Spleen (tissue), 11 donors: ENCODE measurements around the gene STARD13. TPM values are rescaled to one million over a fixed set of nuclear protein-coding genes. Genes with fewer than 3 reads are reported as not detected.

Experiments
- DNase-seq: peaks from one replicate; pipeline ENCODE4 v3.0.0-alpha.2; 2020
- H3K27ac ChIP-seq, 8 donors: fragments of 200-600 bp; sonication (generic) in 7 of 8; 1 replicate in 4 of 8; 2 replicates in 4 of 8; pipeline versions ENCODE4 v1.5.0 to v1.8.0; 2016 to 2021; ENCODE audit warnings: inconsistent platforms in 4 of 8, mild to moderate bottlenecking in 4 of 8, moderate library complexity in 1 of 8
- H3K27me3 ChIP-seq, 7 donors: fragments of 200-600 bp; sonication (generic) in 6 of 7; replicated peaks in 1 of 7; 1 replicate in 4 of 7; 2 replicates in 3 of 7; pipeline versions ENCODE4 v1.5.0 to v1.8.0; 2016 to 2021; ENCODE audit warnings: inconsistent platforms in 3 of 7, mild to moderate bottlenecking in 1 of 7
- H3K36me3 ChIP-seq, 6 donors: fragments of 200-600 bp; sonication (generic) in 5 of 6; 1 replicate in 4 of 6; 2 replicates in 2 of 6; pipeline versions ENCODE4 v1.5.0 to v1.8.0; 2016 to 2021; ENCODE audit warnings: inconsistent platforms in 2 of 6
- H3K4me1 ChIP-seq, 6 donors: fragments of 200-600 bp; sonication (generic) in 5 of 6; 1 replicate in 3 of 6; 2 replicates in 3 of 6; pipeline versions ENCODE4 v1.5.0 to v1.8.0; 2016 to 2021; ENCODE audit warnings: inconsistent platforms in 3 of 6
- H3K4me3 ChIP-seq, 8 donors: fragments of 200-600 bp; sonication (generic) in 7 of 8; 1 replicate in 4 of 8; 2 replicates in 4 of 8; pipeline versions ENCODE4 v1.5.0 to v1.8.0; 2016 to 2021; ENCODE audit warnings: inconsistent platforms in 4 of 8, mild to moderate bottlenecking in 4 of 8, moderate library complexity in 2 of 8
- H3K9me3 ChIP-seq, 8 donors: fragments of 200-600 bp; sonication (generic) in 7 of 8; 1 replicate in 4 of 8; 2 replicates in 4 of 8; pipeline versions ENCODE4 v1.5.0 to v1.8.0; 2016 to 2021; ENCODE audit warnings: inconsistent platforms in 4 of 8
- POLR2A ChIP-seq, 3 donors: fragments of 450-650 bp; IDR thresholded peaks; one replicate each; pipeline ENCODE4 v1.5.1; 2017; ENCODE audit warnings: antibody characterized with exemption in 3 of 3, mild to moderate bottlenecking in 1 of 3
- POLR2AphosphoS5 ChIP-seq, 3 donors: sonication (generic); formaldehyde crosslinking; IDR thresholded peaks; one replicate each; pipeline ENCODE4 v1.5.1; 2017; ENCODE audit warnings: antibody characterized with exemption in 3 of 3
- WGBS, 5 donors: extraction: QIAGEN DNeasy Blood & Tissue Kit in 3 of 5; methylation state at CpG; one replicate each; pipeline versions ENCODE4 v1.1.5 to v1.1.7; 2013 to 2018; 5-methylcytosine and 5-hydroxymethylcytosine counted together
- intact Hi-C: fragments of 100-400 bp; cut with DNase I; formaldehyde crosslinking; loops from one replicate; pipeline ENCODE4 v1.15.0; 2023; ENCODE audit warnings: low total_unique reads
- polyA plus RNA-seq, 3 donors: library from polyadenylated mRNA; stranded (reverse); fragments of 200-250 nt; gene quantifications; one replicate each; pipeline ENCODE4 v1.2.1, GENCODE V29; 2013
- total RNA-seq, 7 donors: library from RNA; depleted of rRNA in 3 of 7; stranded (reverse); fragments of >200 nt in 3 of 7; fragmentation: NEBNext Ultra II Directional in 4 of 7; extraction: Animal tissue kit (Norgen Biotek cat#: 25700) in 4 of 7; gene quantifications; one replicate each; pipeline versions ENCODE4 v1.1.0 to v1.2.1, GENCODE V29; 2016 to 2021
- TF ChIP-seq, protein P1 (sequence below), 11 experiments: fragments of 200-600 bp in 7 of 11; fragments of 450-650 bp in 4 of 11; sonication (generic) in 4 of 11; IDR thresholded peaks in 8 of 11; conservative IDR thresholded peaks in 3 of 11; 1 replicate in 7 of 11; 2 replicates in 4 of 11; pipeline versions ENCODE4 v1.4.0 to v1.8.0; 2016 to 2021; ENCODE audit warnings: antibody characterized with exemption in 11 of 11, inconsistent platforms in 4 of 11, mild to moderate bottlenecking in 1 of 11
- donor health status: healthy with polysubstance abuse.
- donor health status: DM: no; HTN: no; CAD: no; lungs with moderate emphysema.
- donor health status: DM: no; HTN: no; CAD: no.
- donor health status: Bipolar disorder and iron deficiency.
- donor health status: healthy.
- donor health status: DM: no; HTN: no; CAD: no.
- donor health status: DM: yes; HTN: yes; CAD: no.

The STARD13 gene
- total and polyA plus RNA-seq, 10 donors, result 1.4 to 58.1 (median 26.7) TPM

DNA sequence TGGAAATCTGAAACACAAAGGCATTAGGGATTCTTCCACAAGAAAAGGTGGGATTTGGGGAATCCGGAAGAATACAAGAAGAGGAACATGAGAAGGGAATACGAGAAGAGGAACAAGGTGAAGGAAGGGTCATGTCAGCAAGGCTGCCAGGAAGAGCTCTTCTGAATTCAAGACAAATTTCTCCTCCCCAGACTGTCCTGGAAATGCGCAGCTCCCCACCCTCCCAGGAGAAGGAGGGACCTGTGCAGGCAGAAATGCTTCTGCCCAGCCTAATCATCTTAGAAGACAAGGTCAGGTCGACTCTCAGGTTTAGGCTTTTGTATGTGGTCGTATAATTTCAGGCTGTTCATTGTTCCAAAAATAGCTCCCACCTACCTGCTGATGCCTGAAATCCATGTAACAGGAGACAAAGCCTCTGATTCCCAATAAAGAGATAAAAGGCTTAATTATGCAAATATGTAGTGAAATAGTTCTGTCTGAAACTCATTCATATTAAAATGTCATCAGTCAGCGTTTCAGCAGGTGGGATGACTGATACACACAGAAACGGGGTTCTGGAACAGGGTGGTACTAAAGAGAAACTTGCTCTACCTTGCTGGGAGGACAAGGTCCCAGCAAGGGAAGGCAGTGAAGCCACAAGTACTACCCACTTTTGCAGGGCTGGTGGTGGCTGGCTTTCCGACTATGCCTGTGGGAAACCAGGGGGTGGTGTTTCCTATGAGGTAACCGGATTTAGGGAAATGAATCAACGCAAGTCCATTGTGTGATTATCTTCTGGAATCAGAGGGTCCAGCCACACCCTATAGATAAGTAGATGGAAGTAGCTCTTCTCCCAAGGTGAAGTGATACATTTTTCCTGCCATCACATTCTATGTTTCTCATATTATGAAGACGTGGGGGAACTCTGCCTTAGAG is 193.2 kb downstream of the STARD13 start:
- H3K9me3 ChIP-seq, result peaks cover 0 to 3% (median 0%) of the 10 kb centered on the region in 8 donors
- no peak for DNase-seq
- TF ChIP-seq POLR2A (IDR thresholded peaks at IDR 0.05), result no peak
- TF ChIP-seq, protein P1, sequence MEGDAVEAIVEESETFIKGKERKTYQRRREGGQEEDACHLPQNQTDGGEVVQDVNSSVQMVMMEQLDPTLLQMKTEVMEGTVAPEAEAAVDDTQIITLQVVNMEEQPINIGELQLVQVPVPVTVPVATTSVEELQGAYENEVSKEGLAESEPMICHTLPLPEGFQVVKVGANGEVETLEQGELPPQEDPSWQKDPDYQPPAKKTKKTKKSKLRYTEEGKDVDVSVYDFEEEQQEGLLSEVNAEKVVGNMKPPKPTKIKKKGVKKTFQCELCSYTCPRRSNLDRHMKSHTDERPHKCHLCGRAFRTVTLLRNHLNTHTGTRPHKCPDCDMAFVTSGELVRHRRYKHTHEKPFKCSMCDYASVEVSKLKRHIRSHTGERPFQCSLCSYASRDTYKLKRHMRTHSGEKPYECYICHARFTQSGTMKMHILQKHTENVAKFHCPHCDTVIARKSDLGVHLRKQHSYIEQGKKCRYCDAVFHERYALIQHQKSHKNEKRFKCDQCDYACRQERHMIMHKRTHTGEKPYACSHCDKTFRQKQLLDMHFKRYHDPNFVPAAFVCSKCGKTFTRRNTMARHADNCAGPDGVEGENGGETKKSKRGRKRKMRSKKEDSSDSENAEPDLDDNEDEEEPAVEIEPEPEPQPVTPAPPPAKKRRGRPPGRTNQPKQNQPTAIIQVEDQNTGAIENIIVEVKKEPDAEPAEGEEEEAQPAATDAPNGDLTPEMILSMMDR (IDR thresholded peaks at IDR 0.05 in 8 of 11, conservative IDR thresholded peaks at IDR 0.05 in 3 of 11), result no peak
- TF ChIP-seq POLR2AphosphoS5 (IDR thresholded peaks at IDR 0.05), result peak in 1 of 3 donors; percentile 63
- WGBS, 5 donors, result 64 to 81% (median 73%) methylated on average over 11 of the region's 11 CpGs
- no peaks in the 10 kb centered on the region for H3K27me3 ChIP-seq
- H3K36me3 ChIP-seq, result no peaks in the 10 kb centered on the region
- no peak overlapping the region for H3K4me3 ChIP-seq
- intact Hi-C loops, result no loop called here
- H3K4me1 ChIP-seq, result peaks cover 0 to 11% (median 3%) of the 10 kb centered on the region in 6 donors
- H3K27ac ChIP-seq, result peak overlapping the region in 6 of 8 donors; percentile 35 to 68 (median 53)

DNA sequence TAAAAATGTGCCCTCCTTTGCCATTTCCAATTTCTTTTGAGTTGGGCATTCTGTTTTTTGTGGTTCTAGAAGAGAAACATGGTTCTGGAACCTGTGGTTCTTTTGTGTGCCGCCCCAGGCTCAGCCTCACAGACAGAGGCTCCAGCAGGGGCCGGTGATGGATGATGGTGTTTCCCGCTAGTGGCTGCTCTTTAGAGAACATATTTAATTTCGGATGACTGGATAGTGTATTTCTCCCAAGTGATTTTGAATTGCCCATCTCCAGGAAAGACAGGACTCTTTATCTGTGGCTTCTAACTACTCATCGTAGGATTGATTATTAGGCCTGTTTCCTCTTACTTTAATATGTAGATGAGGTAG is 194.2 kb downstream of the STARD13 start:
- Histone ChIP-seq H3K27me3 (no peaks in the 10 kb centered on the region), H3K27ac (peak overlapping the region in 4 of 8 donors; percentile 49 to 68 (median 61)), H3K4me3 (no peak overlapping the region), H3K36me3 (no peaks in the 10 kb centered on the region), H3K9me3 (no peaks in the 10 kb centered on the region), H3K4me1 (peaks cover 0 to 11% (median 3%) of the 10 kb centered on the region in 6 donors)
- intact Hi-C loops, result no loop called here
- 88 to 97% (median 94%) methylated on average over 5 of the region's 5 CpGs for WGBS, 5 donors
- TF ChIP-seq POLR2A (IDR thresholded peaks at IDR 0.05), result no peak
- no peak for TF ChIP-seq POLR2AphosphoS5 (IDR thresholded peaks at IDR 0.05)
- TF ChIP-seq, protein P1 (IDR thresholded peaks at IDR 0.05 in 8 of 11, conservative IDR thresholded peaks at IDR 0.05 in 3 of 11), result no peak
- no peak for DNase-seq

DNA sequence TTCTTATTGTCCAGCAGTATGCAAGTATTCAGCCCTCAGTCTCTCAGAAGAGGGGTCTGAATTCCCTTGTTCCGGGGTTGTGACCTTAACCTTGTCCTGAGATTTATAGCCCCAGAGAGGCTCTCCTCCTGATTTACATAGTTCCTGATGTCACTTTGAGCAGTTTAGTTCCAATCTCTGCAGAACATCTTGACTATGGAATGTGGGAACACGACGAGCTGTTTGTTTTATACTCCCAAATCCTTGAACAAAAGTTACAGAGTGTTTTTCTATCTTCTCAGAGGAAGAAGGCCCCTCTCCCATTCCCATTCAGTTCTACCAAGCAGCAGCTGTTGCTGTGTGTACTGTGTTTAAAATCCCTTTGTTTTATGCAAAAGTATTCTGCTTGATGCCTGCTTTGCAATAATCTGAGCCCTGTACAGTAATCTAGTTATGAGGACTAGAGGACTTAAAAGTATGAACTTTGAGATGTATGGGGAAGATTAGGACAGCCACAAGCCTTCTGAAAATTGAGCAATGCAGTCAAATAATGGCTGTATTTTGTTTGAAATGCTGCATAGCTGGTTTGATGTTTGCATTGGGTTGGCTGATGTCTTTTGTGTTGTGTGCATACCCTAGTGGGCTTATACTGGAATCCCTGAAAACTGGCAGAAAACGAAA is 194.7 kb downstream of the STARD13 start:
- no peak for DNase-seq
- H3K4me1 ChIP-seq, result peaks cover 0 to 11% (median 3%) of the 10 kb centered on the region in 6 donors
- H3K27me3 ChIP-seq, result no peaks in the 10 kb centered on the region
- H3K4me3 ChIP-seq, result no peak overlapping the region
- WGBS, 5 donors, result 41 to 69% (median 59%) methylated on average over 4 of the region's 4 CpGs
- peak overlapping the region in 4 of 8 donors; percentile 49 to 68 (median 61) for H3K27ac ChIP-seq
- intact Hi-C loops, result no loop called here
- no peaks in the 10 kb centered on the region for H3K9me3 ChIP-seq
- H3K36me3 ChIP-seq, result no peaks in the 10 kb centered on the region
- TF ChIP-seq, protein P1 (IDR thresholded peaks at IDR 0.05 in 8 of 11, conservative IDR thresholded peaks at IDR 0.05 in 3 of 11), result no peak
- TF ChIP-seq POLR2AphosphoS5 (IDR thresholded peaks at IDR 0.05) (no peak), POLR2A (IDR thresholded peaks at IDR 0.05) (no peak)

DNA sequence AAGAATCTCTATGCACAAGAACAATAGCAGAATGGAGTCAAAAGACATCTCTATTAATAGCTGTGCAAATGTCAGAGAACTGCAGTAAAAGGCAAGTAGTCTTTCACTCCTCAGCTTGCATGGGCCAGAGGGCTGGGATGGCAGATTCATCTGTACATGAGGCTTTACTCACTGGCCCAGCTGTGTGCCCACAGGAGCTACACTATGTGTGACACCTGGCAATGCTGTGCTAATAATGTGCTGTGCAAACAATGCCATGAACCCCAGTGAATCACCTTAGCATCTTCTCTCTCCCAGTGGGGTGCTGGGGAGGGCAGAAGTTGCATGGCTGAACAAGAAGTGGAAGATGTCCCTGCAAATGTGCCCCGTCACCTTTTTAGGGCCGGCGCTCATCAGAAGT is 196.2 kb downstream of the STARD13 start:
- DNase-seq, result no peak
- H3K9me3 ChIP-seq, result no peaks in the 10 kb centered on the region
- intact Hi-C loops, result no loop called here
- H3K4me3 ChIP-seq, result no peak overlapping the region
- WGBS, 5 donors, result 95 to 100% (median 99%) methylated on average over 3 of the region's 3 CpGs
- TF ChIP-seq, protein P1 (IDR thresholded peaks at IDR 0.05 in 8 of 11, conservative IDR thresholded peaks at IDR 0.05 in 3 of 11), result no peak
- TF ChIP-seq POLR2AphosphoS5 (IDR thresholded peaks at IDR 0.05) (no peak), POLR2A (IDR thresholded peaks at IDR 0.05) (no peak)
- no peak overlapping the region for H3K27ac ChIP-seq
- H3K4me1 ChIP-seq, result peaks cover 0 to 11% (median 3%) of the 10 kb centered on the region in 6 donors
- H3K36me3 ChIP-seq, result no peaks in the 10 kb centered on the region
- no peaks in the 10 kb centered on the region for H3K27me3 ChIP-seq
